ENCODE measurements around the gene DES. TPM values are rescaled to one million over a fixed set of nuclear protein-coding genes. Genes with fewer than 3 reads are reported as not detected.

Gene DES
- total and polyA plus RNA-seq, 2 donors from 2014 or later = 30.0 to 74.2 TPM

DNA sequence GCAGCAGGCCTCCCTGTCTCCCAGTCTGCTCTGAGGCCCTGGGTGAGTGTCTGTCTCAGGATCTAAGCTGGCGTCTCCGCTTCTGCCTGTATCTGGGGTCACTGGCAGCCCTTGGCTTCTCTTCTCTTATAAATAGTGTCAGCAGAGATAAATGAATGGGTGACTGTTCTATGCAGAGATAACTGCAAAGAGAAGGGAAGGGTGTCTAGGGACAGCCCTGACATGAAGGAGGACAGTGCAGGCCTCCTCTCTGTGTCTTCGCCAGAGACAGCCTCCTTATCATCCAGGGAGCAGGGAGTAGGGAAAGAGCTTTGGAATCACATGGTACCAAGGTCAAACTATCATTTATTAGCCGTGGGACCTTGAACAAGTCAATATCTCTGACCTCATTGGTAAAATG, 52.3 kb downstream of the DES start:
- intact Hi-C loops (cut with DNase I) = loop anchor here (10.0 kb wide), 1 partner anchor 54 kb away; no protein-coding TSS in a partner anchor
- FAIRE-seq (no peak), DNase-seq (no peak)
- Histone ChIP-seq H3K4me1 (ENCODE audit: control insufficient read depth in 2 of 3, insufficient read depth in 2 of 3, low read depth in 1 of 3, low read length in 3 of 3) (no peaks in the 10 kb centered on the region), H3K9ac (ENCODE audit: low read length in 3 of 3) (no peak overlapping the region), H3K4me3 (ENCODE audit: low read length in 3 of 3) (no peak overlapping the region), H3K36me3 (ENCODE audit: control insufficient read depth in 2 of 3, insufficient read depth in 3 of 3, low read length in 3 of 3) (no peaks in the 10 kb centered on the region), H3K27me3 (ENCODE audit: control insufficient read depth, insufficient read depth, low read length) (no peaks in the 10 kb centered on the region), H3K9me3 (ENCODE audit: control insufficient read depth in 2 of 3, insufficient read depth in 1 of 3, low read length in 3 of 3) (no peaks in the 10 kb centered on the region), H3K27ac (ENCODE audit: low read depth in 2 of 2, low read length in 2 of 2) (no peak overlapping the region)
- TF ChIP-seq, protein P1, sequence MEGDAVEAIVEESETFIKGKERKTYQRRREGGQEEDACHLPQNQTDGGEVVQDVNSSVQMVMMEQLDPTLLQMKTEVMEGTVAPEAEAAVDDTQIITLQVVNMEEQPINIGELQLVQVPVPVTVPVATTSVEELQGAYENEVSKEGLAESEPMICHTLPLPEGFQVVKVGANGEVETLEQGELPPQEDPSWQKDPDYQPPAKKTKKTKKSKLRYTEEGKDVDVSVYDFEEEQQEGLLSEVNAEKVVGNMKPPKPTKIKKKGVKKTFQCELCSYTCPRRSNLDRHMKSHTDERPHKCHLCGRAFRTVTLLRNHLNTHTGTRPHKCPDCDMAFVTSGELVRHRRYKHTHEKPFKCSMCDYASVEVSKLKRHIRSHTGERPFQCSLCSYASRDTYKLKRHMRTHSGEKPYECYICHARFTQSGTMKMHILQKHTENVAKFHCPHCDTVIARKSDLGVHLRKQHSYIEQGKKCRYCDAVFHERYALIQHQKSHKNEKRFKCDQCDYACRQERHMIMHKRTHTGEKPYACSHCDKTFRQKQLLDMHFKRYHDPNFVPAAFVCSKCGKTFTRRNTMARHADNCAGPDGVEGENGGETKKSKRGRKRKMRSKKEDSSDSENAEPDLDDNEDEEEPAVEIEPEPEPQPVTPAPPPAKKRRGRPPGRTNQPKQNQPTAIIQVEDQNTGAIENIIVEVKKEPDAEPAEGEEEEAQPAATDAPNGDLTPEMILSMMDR (IDR thresholded peaks at IDR 0.05; ENCODE audit: borderline replicate concordance, extremely low read depth, insufficient read depth) = no peak

- no peaks in the 10 kb centered on the region for H3K36me3 ChIP-seq (ENCODE audit: control insufficient read depth in 2 of 3, insufficient read depth in 3 of 3, low read length in 3 of 3)
- TF ChIP-seq, protein P1 (IDR thresholded peaks at IDR 0.05; ENCODE audit: borderline replicate concordance, extremely low read depth, insufficient read depth) = no peak
- peak in 1 of 5 donors; percentile 57 for DNase-seq
- no peak overlapping the region for H3K9ac ChIP-seq (ENCODE audit: low read length in 3 of 3)
- no peak for FAIRE-seq
- H3K27me3 ChIP-seq (ENCODE audit: control insufficient read depth, insufficient read depth, low read length) = no peaks in the 10 kb centered on the region
- no peaks in the 10 kb centered on the region for H3K9me3 ChIP-seq (ENCODE audit: control insufficient read depth in 2 of 3, insufficient read depth in 1 of 3, low read length in 3 of 3)
- H3K4me1 ChIP-seq (ENCODE audit: control insufficient read depth in 2 of 3, insufficient read depth in 2 of 3, low read depth in 1 of 3, low read length in 3 of 3) = no peaks in the 10 kb centered on the region
- no peak overlapping the region for H3K4me3 ChIP-seq (ENCODE audit: low read length in 3 of 3)
- intact Hi-C loops (cut with DNase I) = loop anchor here (10.0 kb wide), 1 partner anchor 53 kb away; no protein-coding TSS in a partner anchor
- no peak overlapping the region for H3K27ac ChIP-seq (ENCODE audit: low read depth in 2 of 2, low read length in 2 of 2)
These were observed 53.5 kb downstream of the DES start for GRCh38 chr2:219471476-219472371.

DNA sequence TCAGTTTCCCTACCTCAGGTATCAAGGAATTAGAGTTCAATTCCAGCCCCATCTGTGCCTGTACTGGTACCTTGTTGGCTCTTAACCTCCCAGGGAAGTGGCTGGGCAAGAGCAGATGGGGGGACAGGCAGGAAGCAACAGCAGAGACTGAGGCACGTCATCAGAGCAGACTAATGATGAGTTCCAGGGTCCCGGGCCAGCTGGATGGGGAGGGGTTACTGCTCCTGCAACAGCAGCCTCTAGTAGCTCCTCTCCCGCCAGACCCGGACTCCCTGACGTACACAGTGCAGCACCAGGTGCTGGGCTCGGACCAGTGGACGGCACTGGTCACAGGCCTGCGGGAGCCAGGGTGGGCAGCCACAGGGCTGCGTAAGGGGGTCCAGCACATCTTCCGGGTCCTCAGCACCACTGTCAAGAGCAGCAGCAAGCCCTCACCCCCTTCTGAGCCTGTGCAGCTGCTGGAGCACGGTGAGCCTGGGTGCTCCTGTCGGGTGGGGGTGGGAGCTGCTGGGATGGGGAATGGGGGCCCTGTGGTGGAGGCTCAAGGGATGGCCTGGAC, 54.5 kb downstream of the DES start:
- H3K36me3 ChIP-seq (ENCODE audit: control insufficient read depth in 2 of 3, insufficient read depth in 3 of 3, low read length in 3 of 3) = no peaks in the 10 kb centered on the region
- FAIRE-seq (no peak), DNase-seq (no peak)
- no peak overlapping the region for H3K27ac ChIP-seq (ENCODE audit: low read depth in 2 of 2, low read length in 2 of 2)
- no peaks in the 10 kb centered on the region for H3K4me1 ChIP-seq (ENCODE audit: control insufficient read depth in 2 of 3, insufficient read depth in 2 of 3, low read depth in 1 of 3, low read length in 3 of 3)
- TF ChIP-seq, protein P1 (IDR thresholded peaks at IDR 0.05; ENCODE audit: borderline replicate concordance, extremely low read depth, insufficient read depth) = no peak
- no peak overlapping the region for H3K4me3 ChIP-seq (ENCODE audit: low read length in 3 of 3)
- intact Hi-C loops (cut with DNase I) = loop anchor here (10.0 kb wide), 1 partner anchor 52 kb away; no protein-coding TSS in a partner anchor
- H3K9ac ChIP-seq (ENCODE audit: low read length in 3 of 3) = no peak overlapping the region
- no peaks in the 10 kb centered on the region for H3K9me3 ChIP-seq (ENCODE audit: control insufficient read depth in 2 of 3, insufficient read depth in 1 of 3, low read length in 3 of 3)
- no peaks in the 10 kb centered on the region for H3K27me3 ChIP-seq (ENCODE audit: control insufficient read depth, insufficient read depth, low read length)

Measured in kidney (tissue), 14 donors.